Neural cell (in vitro differentiated cells): ENCODE results near the gene MARCHF11. TPM values are rescaled to one million over a fixed set of nuclear protein-coding genes. Genes with fewer than 3 reads are reported as not detected.

Experiments used
- H2AFZ ChIP-seq: fragments of 200-600, 300-800 bp; sonication (generic), shearing (Covaris generic); 2 replicates; pipeline ENCODE4 v1.6.0; 2014; ENCODE audit warnings: low read depth, mild to moderate bottlenecking, antibody characterized with exemption, low read length, moderate library complexity
- H3F3A ChIP-seq: fragments of 200-600 bp; shearing (Covaris generic); 2 replicates; pipeline ENCODE4 v1.6.1; 2016; ENCODE audit warnings: mild to moderate bottlenecking, moderate library complexity, mixed read lengths, antibody characterized with exemption, low read length; ENCODE audit not compliant: insufficient read depth, poor library complexity, severe bottlenecking
- H3K27ac ChIP-seq: fragments of 200-600, 300-800 bp; sonication (generic), shearing (Covaris generic); 2 replicates; pipeline ENCODE4 v1.5.1; 2014; ENCODE audit warnings: mild to moderate bottlenecking, low read length, moderate library complexity
- H3K27me3 ChIP-seq: fragments of 300-800, 200-600 bp; sonication (generic), shearing (Covaris generic); 2 replicates; pipeline ENCODE4 v1.6.0; 2014; ENCODE audit warnings: mild to moderate bottlenecking, low read depth, low read length, moderate library complexity; ENCODE audit not compliant: insufficient read depth
- H3K36me3 ChIP-seq: fragments of 300-800, 200-600 bp; sonication (generic), shearing (Covaris generic); 2 replicates; pipeline ENCODE4 v1.5.1; 2014; ENCODE audit warnings: mild to moderate bottlenecking, antibody characterized with exemption, low read length, moderate library complexity; ENCODE audit not compliant: insufficient read depth
- H3K4me2 ChIP-seq: fragments of 300-800, 200-600 bp; sonication (generic), shearing (Covaris generic); 2 replicates; pipeline ENCODE4 v1.6.0; 2014; ENCODE audit warnings: mild to moderate bottlenecking, low read length
- H3K4me3 ChIP-seq: fragments of 300-800, 200-600 bp; sonication (generic), shearing (Covaris generic); 2 replicates; pipeline ENCODE4 v1.5.1; 2014; ENCODE audit warnings: mild to moderate bottlenecking, low read length, moderate library complexity
- H3K79me2 ChIP-seq: fragments of 200-600 bp; shearing (Covaris generic); replicated peaks from 2 replicates; pipeline ENCODE4 v1.6.0; 2014; ENCODE audit warnings: mild to moderate bottlenecking, low read length, moderate library complexity; ENCODE audit not compliant: insufficient read depth
- H3K9ac ChIP-seq: fragments of 300-800, 200-600 bp; sonication (generic), shearing (Covaris generic); 2 replicates; pipeline ENCODE4 v1.6.1; 2016; ENCODE audit warnings: mild to moderate bottlenecking, low read length, mixed read lengths
- H3K9me2 ChIP-seq: fragments of 200-600 bp; shearing (Covaris generic); 2 replicates; pipeline ENCODE4 v1.6.1; 2016; ENCODE audit warnings: mild to moderate bottlenecking, low read length, mixed read lengths; ENCODE audit not compliant: insufficient read depth
- H3K9me3 ChIP-seq: fragments of 200-600, 300-800 bp; sonication (generic), shearing (Covaris generic); 2 replicates; pipeline ENCODE4 v1.6.1; 2016; ENCODE audit warnings: mild to moderate bottlenecking, mixed run types, low read length, moderate library complexity, mixed read lengths
- H4K20me1 ChIP-seq: fragments of 200-600 bp; shearing (Covaris generic); 2 replicates; pipeline ENCODE4 v1.6.1; 2016; ENCODE audit warnings: mild to moderate bottlenecking, mixed run types; ENCODE audit not compliant: insufficient read depth
- EP300 ChIP-seq: fragments of 450-650 bp; conservative IDR thresholded peaks from 2 replicates; pipeline ENCODE4 v1.6.1; 2014; ENCODE audit warnings: antibody characterized with exemption, mild to moderate bottlenecking, moderate library complexity; ENCODE audit not compliant: poor library complexity, severe bottlenecking
- EZH2 ChIP-seq: fragments of 200-600, 300-800 bp; shearing (Covaris generic), sonication (generic); IDR thresholded peaks from 2 replicates; pipeline ENCODE4 v1.6.1; 2014; ENCODE audit warnings: antibody characterized with exemption, low read length, borderline replicate concordance, mild to moderate bottlenecking; ENCODE audit not compliant: insufficient read depth, poor library complexity, severe bottlenecking
- MXI1 ChIP-seq: fragments of 450-650 bp; conservative IDR thresholded peaks from 2 replicates; pipeline ENCODE4 v1.6.1; 2014; ENCODE audit warnings: antibody characterized with exemption, mild to moderate bottlenecking; ENCODE audit not compliant: poor library complexity, severe bottlenecking
- POLR2AphosphoS5 ChIP-seq: IDR thresholded peaks from 2 replicates; pipeline ENCODE4 v1.6.1; 2012
- RAD21 ChIP-seq: fragments of 450-650 bp; conservative IDR thresholded peaks from 2 replicates; pipeline ENCODE4 v1.6.1; 2014; ENCODE audit warnings: antibody characterized with exemption, mild to moderate bottlenecking, moderate library complexity
- SMC3 ChIP-seq: fragments of 450-650 bp; conservative IDR thresholded peaks from 2 replicates; pipeline ENCODE4 v1.6.1; 2014; ENCODE audit warnings: antibody characterized with exemption, mild to moderate bottlenecking, moderate library complexity; ENCODE audit not compliant: poor library complexity
- TAF1 ChIP-seq: IDR thresholded peaks from 2 replicates; pipeline ENCODE4 v1.6.1; 2012; ENCODE audit warnings: low read depth
- polyA plus RNA-seq: library from polyadenylated mRNA; depleted of rRNA; stranded (reverse); fragments of >200 nt; gene quantifications from 2 replicates; pipeline ENCODE4 v1.2.3, GENCODE V29; 2014
- TF ChIP-seq, protein P1 (sequence below): fragments of 450-650 bp; IDR thresholded peaks from 2 replicates; pipeline ENCODE4 v1.5.1; 2014; ENCODE audit warnings: antibody characterized with exemption, mild to moderate bottlenecking, moderate library complexity; ENCODE audit not compliant: poor library complexity, severe bottlenecking
- TF ChIP-seq, protein P2 (sequence below): IDR thresholded peaks from 2 replicates; pipeline ENCODE4 v1.6.1; 2012; ENCODE audit warnings: borderline replicate concordance

MARCHF11 gene
- polyA plus RNA-seq, 1 donor from 2014 or later = 6.1 TPM

GRCh38 chr5:16178745-16179372 lies 732 bp downstream of the MARCHF11 start:
- TF ChIP-seq, protein P1, sequence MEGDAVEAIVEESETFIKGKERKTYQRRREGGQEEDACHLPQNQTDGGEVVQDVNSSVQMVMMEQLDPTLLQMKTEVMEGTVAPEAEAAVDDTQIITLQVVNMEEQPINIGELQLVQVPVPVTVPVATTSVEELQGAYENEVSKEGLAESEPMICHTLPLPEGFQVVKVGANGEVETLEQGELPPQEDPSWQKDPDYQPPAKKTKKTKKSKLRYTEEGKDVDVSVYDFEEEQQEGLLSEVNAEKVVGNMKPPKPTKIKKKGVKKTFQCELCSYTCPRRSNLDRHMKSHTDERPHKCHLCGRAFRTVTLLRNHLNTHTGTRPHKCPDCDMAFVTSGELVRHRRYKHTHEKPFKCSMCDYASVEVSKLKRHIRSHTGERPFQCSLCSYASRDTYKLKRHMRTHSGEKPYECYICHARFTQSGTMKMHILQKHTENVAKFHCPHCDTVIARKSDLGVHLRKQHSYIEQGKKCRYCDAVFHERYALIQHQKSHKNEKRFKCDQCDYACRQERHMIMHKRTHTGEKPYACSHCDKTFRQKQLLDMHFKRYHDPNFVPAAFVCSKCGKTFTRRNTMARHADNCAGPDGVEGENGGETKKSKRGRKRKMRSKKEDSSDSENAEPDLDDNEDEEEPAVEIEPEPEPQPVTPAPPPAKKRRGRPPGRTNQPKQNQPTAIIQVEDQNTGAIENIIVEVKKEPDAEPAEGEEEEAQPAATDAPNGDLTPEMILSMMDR = peak; percentile 49
- TF ChIP-seq TAF1 (no peak), SMC3 (peak; percentile 53), EZH2 (no peak), MXI1 (peak; percentile 27), RAD21 (peak; percentile 49), POLR2AphosphoS5 (no peak), EP300 (no peak)
- TF ChIP-seq, protein P2, sequence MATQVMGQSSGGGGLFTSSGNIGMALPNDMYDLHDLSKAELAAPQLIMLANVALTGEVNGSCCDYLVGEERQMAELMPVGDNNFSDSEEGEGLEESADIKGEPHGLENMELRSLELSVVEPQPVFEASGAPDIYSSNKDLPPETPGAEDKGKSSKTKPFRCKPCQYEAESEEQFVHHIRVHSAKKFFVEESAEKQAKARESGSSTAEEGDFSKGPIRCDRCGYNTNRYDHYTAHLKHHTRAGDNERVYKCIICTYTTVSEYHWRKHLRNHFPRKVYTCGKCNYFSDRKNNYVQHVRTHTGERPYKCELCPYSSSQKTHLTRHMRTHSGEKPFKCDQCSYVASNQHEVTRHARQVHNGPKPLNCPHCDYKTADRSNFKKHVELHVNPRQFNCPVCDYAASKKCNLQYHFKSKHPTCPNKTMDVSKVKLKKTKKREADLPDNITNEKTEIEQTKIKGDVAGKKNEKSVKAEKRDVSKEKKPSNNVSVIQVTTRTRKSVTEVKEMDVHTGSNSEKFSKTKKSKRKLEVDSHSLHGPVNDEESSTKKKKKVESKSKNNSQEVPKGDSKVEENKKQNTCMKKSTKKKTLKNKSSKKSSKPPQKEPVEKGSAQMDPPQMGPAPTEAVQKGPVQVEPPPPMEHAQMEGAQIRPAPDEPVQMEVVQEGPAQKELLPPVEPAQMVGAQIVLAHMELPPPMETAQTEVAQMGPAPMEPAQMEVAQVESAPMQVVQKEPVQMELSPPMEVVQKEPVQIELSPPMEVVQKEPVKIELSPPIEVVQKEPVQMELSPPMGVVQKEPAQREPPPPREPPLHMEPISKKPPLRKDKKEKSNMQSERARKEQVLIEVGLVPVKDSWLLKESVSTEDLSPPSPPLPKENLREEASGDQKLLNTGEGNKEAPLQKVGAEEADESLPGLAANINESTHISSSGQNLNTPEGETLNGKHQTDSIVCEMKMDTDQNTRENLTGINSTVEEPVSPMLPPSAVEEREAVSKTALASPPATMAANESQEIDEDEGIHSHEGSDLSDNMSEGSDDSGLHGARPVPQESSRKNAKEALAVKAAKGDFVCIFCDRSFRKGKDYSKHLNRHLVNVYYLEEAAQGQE = peak; percentile 91
- Histone ChIP-seq H3K9me2 (no peaks in the 10 kb centered on the region), H3K79me2 (no peaks in the 10 kb centered on the region), H2AFZ (no peak overlapping the region), H3K27me3 (peaks cover 61% of the 10 kb centered on the region), H3K9me3 (no peaks in the 10 kb centered on the region), H3K9ac (peak overlapping the region; percentile 59), H3K36me3 (no peaks in the 10 kb centered on the region), H3F3A (peaks cover 5% of the 10 kb centered on the region), H4K20me1 (no peaks in the 10 kb centered on the region), H3K27ac (no peak overlapping the region), H3K4me2 (peak overlapping the region; percentile 66), H3K4me3 (peak overlapping the region; percentile 77)

- Histone ChIP-seq H3K9me2 (no peaks in the 10 kb centered on the region), H3K4me3 (no peak overlapping the region), H3K27me3 (no peaks in the 10 kb centered on the region), H3F3A (no peaks in the 10 kb centered on the region), H3K79me2 (no peaks in the 10 kb centered on the region), H4K20me1 (no peaks in the 10 kb centered on the region), H3K4me2 (no peak overlapping the region), H3K9ac (no peak overlapping the region), H3K9me3 (no peaks in the 10 kb centered on the region), H3K36me3 (no peaks in the 10 kb centered on the region), H3K27ac (peak overlapping the region; percentile 63), H2AFZ (no peak overlapping the region)
- TF ChIP-seq EP300 (peak; percentile 81), SMC3 (no peak), POLR2AphosphoS5 (peak; percentile 72), RAD21 (no peak)
- TF ChIP-seq, protein P2 = peak; percentile 53
Measured at GRCh38 chr5:16169550-16169949, 10.0 kb downstream of the MARCHF11 start.
